ENCODE results near the gene RGS7. TPM values are rescaled to one million over a fixed set of nuclear protein-coding genes. Genes with fewer than 3 reads are reported as not detected.

RGS7 gene
- total RNA-seq, 2 experiments from 2014 or later = not detected

- H3K9me3 ChIP-seq (ENCODE audit: low read length) = no peaks in the 10 kb centered on the region
- BruUV-seq (replicated peaks) = no TSS peak
- H3K79me2 ChIP-seq (ENCODE audit: insufficient read depth, low read depth, low read length) = no peaks in the 10 kb centered on the region
- DNase-seq (ENCODE audit: low spot score) = no peak
- intact Hi-C loops (cut with micrococcal nuclease; ENCODE audit: unreplicated experiment) = no loop called here
- H3K4me3 ChIP-seq (ENCODE audit: low read depth, low read length, poor library complexity, severe bottlenecking) = no peak overlapping the region
- POLR2A ChIA-PET = no interaction called here
- H3K4me2 ChIP-seq (ENCODE audit: low read length) = no peak overlapping the region
- no peaks in the 10 kb centered on the region for H4K20me1 ChIP-seq (ENCODE audit: insufficient read depth, low read length)
- TF ChIP-seq, protein P1, sequence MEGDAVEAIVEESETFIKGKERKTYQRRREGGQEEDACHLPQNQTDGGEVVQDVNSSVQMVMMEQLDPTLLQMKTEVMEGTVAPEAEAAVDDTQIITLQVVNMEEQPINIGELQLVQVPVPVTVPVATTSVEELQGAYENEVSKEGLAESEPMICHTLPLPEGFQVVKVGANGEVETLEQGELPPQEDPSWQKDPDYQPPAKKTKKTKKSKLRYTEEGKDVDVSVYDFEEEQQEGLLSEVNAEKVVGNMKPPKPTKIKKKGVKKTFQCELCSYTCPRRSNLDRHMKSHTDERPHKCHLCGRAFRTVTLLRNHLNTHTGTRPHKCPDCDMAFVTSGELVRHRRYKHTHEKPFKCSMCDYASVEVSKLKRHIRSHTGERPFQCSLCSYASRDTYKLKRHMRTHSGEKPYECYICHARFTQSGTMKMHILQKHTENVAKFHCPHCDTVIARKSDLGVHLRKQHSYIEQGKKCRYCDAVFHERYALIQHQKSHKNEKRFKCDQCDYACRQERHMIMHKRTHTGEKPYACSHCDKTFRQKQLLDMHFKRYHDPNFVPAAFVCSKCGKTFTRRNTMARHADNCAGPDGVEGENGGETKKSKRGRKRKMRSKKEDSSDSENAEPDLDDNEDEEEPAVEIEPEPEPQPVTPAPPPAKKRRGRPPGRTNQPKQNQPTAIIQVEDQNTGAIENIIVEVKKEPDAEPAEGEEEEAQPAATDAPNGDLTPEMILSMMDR (conservative IDR thresholded peaks at IDR 0.05; ENCODE audit: low read length) = no peak
- TF ChIP-seq EZH2phosphoT487 (IDR thresholded peaks at IDR 0.05; ENCODE audit: borderline replicate concordance, low read depth, low read length) = no peak
- no peak overlapping the region for H3K27ac ChIP-seq (ENCODE audit: low read depth, low read length, poor library complexity, severe bottlenecking)
- no peak overlapping the region for H2AFZ ChIP-seq (ENCODE audit: low read length)
- CTCF ChIA-PET (ENCODE audit: unreplicated experiment) = no interaction called here
- H3K9me2 ChIP-seq (ENCODE audit: insufficient read depth, low read length) = no peaks in the 10 kb centered on the region
- H3K4me1 ChIP-seq (ENCODE audit: insufficient read depth, low read length, poor library complexity, severe bottlenecking) = no peaks in the 10 kb centered on the region
- no peaks in the 10 kb centered on the region for H3K36me3 ChIP-seq (ENCODE audit: insufficient read depth, low read length)
These were observed 513.2 kb downstream of the RGS7 start for GRCh38 chr1:240843798-240844197.

- no TSS peak for BruUV-seq (replicated peaks)
These were observed 520.7 kb downstream of the RGS7 start for GRCh38 chr1:240836271-240836670.

DNA sequence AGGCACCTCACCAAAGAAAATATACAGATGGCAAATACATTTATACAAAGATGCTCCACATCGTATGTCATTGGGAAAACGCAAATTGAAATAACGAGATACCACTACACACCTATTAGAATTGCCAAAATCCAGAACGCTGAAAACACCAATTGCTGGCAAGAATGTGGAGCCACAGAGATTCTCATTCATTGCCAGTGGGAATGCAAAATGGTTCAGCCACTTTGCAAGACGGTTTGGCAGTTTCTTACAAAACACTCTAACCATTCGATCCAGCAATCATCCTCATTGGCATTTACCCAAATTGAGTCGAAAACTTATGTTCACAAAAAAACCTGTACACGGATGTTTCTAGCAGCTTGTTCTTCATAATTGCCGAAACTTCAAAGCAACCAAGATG, 521.7 kb downstream of the RGS7 start:
- H3K36me3 ChIP-seq (ENCODE audit: insufficient read depth, low read length) = no peaks in the 10 kb centered on the region
- ChIA-PET CTCF (ENCODE audit: unreplicated experiment) (no interaction called here), POLR2A (no interaction called here)
- H3K27ac ChIP-seq (ENCODE audit: low read depth, low read length, poor library complexity, severe bottlenecking) = no peak overlapping the region
- no peaks in the 10 kb centered on the region for H4K20me1 ChIP-seq (ENCODE audit: insufficient read depth, low read length)
- H3K4me3 ChIP-seq (ENCODE audit: low read depth, low read length, poor library complexity, severe bottlenecking) = no peak overlapping the region
- H2AFZ ChIP-seq (ENCODE audit: low read length) = no peak overlapping the region
- no peaks in the 10 kb centered on the region for H3K9me2 ChIP-seq (ENCODE audit: insufficient read depth, low read length)
- intact Hi-C loops (cut with micrococcal nuclease; ENCODE audit: unreplicated experiment) = no loop called here
- no peaks in the 10 kb centered on the region for H3K9me3 ChIP-seq (ENCODE audit: low read length)
- TF ChIP-seq EZH2phosphoT487 (IDR thresholded peaks at IDR 0.05; ENCODE audit: borderline replicate concordance, low read depth, low read length) = no peak
- TF ChIP-seq, protein P1 (conservative IDR thresholded peaks at IDR 0.05; ENCODE audit: low read length) = no peak
- no peak overlapping the region for H3K4me2 ChIP-seq (ENCODE audit: low read length)
- no peak for DNase-seq (ENCODE audit: low spot score)
- H3K4me1 ChIP-seq (ENCODE audit: insufficient read depth, low read length, poor library complexity, severe bottlenecking) = no peaks in the 10 kb centered on the region
- no peaks in the 10 kb centered on the region for H3K79me2 ChIP-seq (ENCODE audit: insufficient read depth, low read depth, low read length)
- no TSS peak for BruUV-seq (replicated peaks)

More at GRCh38 chr1:240836271-240836670, 520.7 kb downstream of the RGS7 start:
- TF ChIP-seq, protein P1 (conservative IDR thresholded peaks at IDR 0.05; ENCODE audit: low read length) = no peak
- no peak for TF ChIP-seq EZH2phosphoT487 (IDR thresholded peaks at IDR 0.05; ENCODE audit: borderline replicate concordance, low read depth, low read length)
- no peaks in the 10 kb centered on the region for H3K36me3 ChIP-seq (ENCODE audit: insufficient read depth, low read length)
- no peaks in the 10 kb centered on the region for H4K20me1 ChIP-seq (ENCODE audit: insufficient read depth, low read length)
- H3K79me2 ChIP-seq (ENCODE audit: insufficient read depth, low read depth, low read length) = no peaks in the 10 kb centered on the region
- H3K27ac ChIP-seq (ENCODE audit: low read depth, low read length, poor library complexity, severe bottlenecking) = no peak overlapping the region
- no peaks in the 10 kb centered on the region for H3K9me2 ChIP-seq (ENCODE audit: insufficient read depth, low read length)
- no peak overlapping the region for H3K4me2 ChIP-seq (ENCODE audit: low read length)
- H3K9me3 ChIP-seq (ENCODE audit: low read length) = no peaks in the 10 kb centered on the region
- intact Hi-C loops (cut with micrococcal nuclease; ENCODE audit: unreplicated experiment) = no loop called here
- POLR2A ChIA-PET = no interaction called here
- no peak overlapping the region for H3K4me3 ChIP-seq (ENCODE audit: low read depth, low read length, poor library complexity, severe bottlenecking)
- H2AFZ ChIP-seq (ENCODE audit: low read length) = no peak overlapping the region
- no peaks in the 10 kb centered on the region for H3K4me1 ChIP-seq (ENCODE audit: insufficient read depth, low read length, poor library complexity, severe bottlenecking)
- no peak for DNase-seq (ENCODE audit: low spot score)
- CTCF ChIA-PET (ENCODE audit: unreplicated experiment) = no interaction called here
